Smooth muscle cell (in vitro differentiated cells): Measurements from ENCODE around the gene VAMP5. TPM values are rescaled to one million over a fixed set of nuclear protein-coding genes. Genes with fewer than 3 reads are reported as not detected.

Experiments
- DNase-seq: peaks from one replicate; lab custom pipeline; 2025; ENCODE audit not compliant: unreplicated experiment; lab: John Stamatoyannopoulos, UW
- H2AFZ ChIP-seq: fragments of 200-600 bp; sonication (generic); 2 replicates; pipeline ENCODE4 v1.6.0; 2016; ENCODE audit warnings: antibody characterized with exemption, low read depth, mild to moderate bottlenecking
- H3F3A ChIP-seq: fragments of 200-600 bp; sonication (generic); 2 replicates; pipeline ENCODE4 v1.6.0; 2017; ENCODE audit warnings: antibody characterized with exemption, low read depth
- H3K27ac ChIP-seq: fragments of 200-600 bp; sonication (generic); 2 replicates; pipeline ENCODE4 v1.5.1; 2016; ENCODE audit warnings: low read depth, mild to moderate bottlenecking
- H3K27me3 ChIP-seq: fragments of 200-600 bp; sonication (generic); 2 replicates; pipeline ENCODE4 v1.6.1; 2016; ENCODE audit warnings: low read depth, mild to moderate bottlenecking
- H3K36me3 ChIP-seq: fragments of 200-600 bp; sonication (generic); 2 replicates; pipeline ENCODE4 v1.5.1; 2016; ENCODE audit warnings: low read depth
- H3K4me1 ChIP-seq: fragments of 200-600 bp; sonication (generic); 2 replicates; pipeline ENCODE4 v1.5.1; 2016; ENCODE audit warnings: low read depth
- H3K4me2 ChIP-seq: fragments of 200-600 bp; sonication (generic); 2 replicates; pipeline ENCODE4 v1.6.0; 2016; ENCODE audit warnings: mild to moderate bottlenecking
- H3K4me3 ChIP-seq: fragments of 200-600 bp; sonication (generic); 2 replicates; pipeline ENCODE4 v1.5.1; 2016; ENCODE audit warnings: mild to moderate bottlenecking
- H3K79me2 ChIP-seq: fragments of 200-600 bp; sonication (generic); 2 replicates; pipeline ENCODE4 v1.6.0; 2016; ENCODE audit warnings: low read depth, mild to moderate bottlenecking
- H3K9ac ChIP-seq: fragments of 200-600 bp; sonication (generic); 2 replicates; pipeline ENCODE4 v1.6.0; 2016; ENCODE audit warnings: low read depth
- H3K9me3 ChIP-seq: fragments of 200-600 bp; sonication (generic); replicated peaks from 2 replicates; pipeline ENCODE4 v1.5.1; 2016; ENCODE audit warnings: low read depth
- H4K20me1 ChIP-seq: fragments of 200-600 bp; sonication (generic); 2 replicates; pipeline ENCODE4 v1.6.0; 2016; ENCODE audit warnings: low read depth
- WGBS: methylation state at CpG from one replicate; pipeline ENCODE4 v1.1.7; 2016; ENCODE audit warnings: low lambda C conversion rate; 5-methylcytosine and 5-hydroxymethylcytosine counted together
- polyA plus RNA-seq: library from polyadenylated mRNA; unstranded; fragments of >200 nt; fragmentation: Nextera tagmentation; extraction: Ambion mirVana; gene quantifications from 2 replicates; pipeline ENCODE4 v1.2.1, GENCODE V29; 2016
- total RNA-seq: library from RNA; depleted of rRNA; stranded (reverse); fragments of >200 nt; gene quantifications from 2 replicates; pipeline ENCODE4 v1.2.3, GENCODE V29; 2014
- TF ChIP-seq, protein P1 (sequence below): fragments of 200-600 bp; sonication (generic); IDR thresholded peaks from 2 replicates; pipeline ENCODE4 v1.5.1; 2017; ENCODE audit warnings: borderline replicate concordance, mild to moderate bottlenecking, antibody characterized with exemption; ENCODE audit not compliant: insufficient read depth, poor library complexity, severe bottlenecking

VAMP5 gene
- total and polyA plus RNA-seq, 2 experiments from 2014 or later: 6.6 to 35.9 TPM

GRCh38 chr2:85537600-85538506 is 46.4 kb upstream of the VAMP5 start:
- H2AFZ ChIP-seq: peak overlapping the region; percentile 74
- H3K27me3 ChIP-seq: no peaks in the 10 kb centered on the region
- 6% methylated on average over 35 of the region's 35 CpGs for WGBS
- DNase-seq: peak; percentile 17
- H3K36me3 ChIP-seq: peaks cover 10% of the 10 kb centered on the region
- H3F3A ChIP-seq: peaks cover 40% of the 10 kb centered on the region
- peak overlapping the region; percentile 98 for H3K27ac ChIP-seq
- H3K4me3 ChIP-seq: peak overlapping the region; percentile 92
- peaks cover 38% of the 10 kb centered on the region for H4K20me1 ChIP-seq
- no peaks in the 10 kb centered on the region for H3K9me3 ChIP-seq
- H3K79me2 ChIP-seq: peaks cover 48% of the 10 kb centered on the region
- H3K4me2 ChIP-seq: peak overlapping the region; percentile 99
- TF ChIP-seq, protein P1, sequence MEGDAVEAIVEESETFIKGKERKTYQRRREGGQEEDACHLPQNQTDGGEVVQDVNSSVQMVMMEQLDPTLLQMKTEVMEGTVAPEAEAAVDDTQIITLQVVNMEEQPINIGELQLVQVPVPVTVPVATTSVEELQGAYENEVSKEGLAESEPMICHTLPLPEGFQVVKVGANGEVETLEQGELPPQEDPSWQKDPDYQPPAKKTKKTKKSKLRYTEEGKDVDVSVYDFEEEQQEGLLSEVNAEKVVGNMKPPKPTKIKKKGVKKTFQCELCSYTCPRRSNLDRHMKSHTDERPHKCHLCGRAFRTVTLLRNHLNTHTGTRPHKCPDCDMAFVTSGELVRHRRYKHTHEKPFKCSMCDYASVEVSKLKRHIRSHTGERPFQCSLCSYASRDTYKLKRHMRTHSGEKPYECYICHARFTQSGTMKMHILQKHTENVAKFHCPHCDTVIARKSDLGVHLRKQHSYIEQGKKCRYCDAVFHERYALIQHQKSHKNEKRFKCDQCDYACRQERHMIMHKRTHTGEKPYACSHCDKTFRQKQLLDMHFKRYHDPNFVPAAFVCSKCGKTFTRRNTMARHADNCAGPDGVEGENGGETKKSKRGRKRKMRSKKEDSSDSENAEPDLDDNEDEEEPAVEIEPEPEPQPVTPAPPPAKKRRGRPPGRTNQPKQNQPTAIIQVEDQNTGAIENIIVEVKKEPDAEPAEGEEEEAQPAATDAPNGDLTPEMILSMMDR: no peak
- H3K4me1 ChIP-seq: peaks cover 38% of the 10 kb centered on the region
- H3K9ac ChIP-seq: peak overlapping the region; percentile 96

DNA sequence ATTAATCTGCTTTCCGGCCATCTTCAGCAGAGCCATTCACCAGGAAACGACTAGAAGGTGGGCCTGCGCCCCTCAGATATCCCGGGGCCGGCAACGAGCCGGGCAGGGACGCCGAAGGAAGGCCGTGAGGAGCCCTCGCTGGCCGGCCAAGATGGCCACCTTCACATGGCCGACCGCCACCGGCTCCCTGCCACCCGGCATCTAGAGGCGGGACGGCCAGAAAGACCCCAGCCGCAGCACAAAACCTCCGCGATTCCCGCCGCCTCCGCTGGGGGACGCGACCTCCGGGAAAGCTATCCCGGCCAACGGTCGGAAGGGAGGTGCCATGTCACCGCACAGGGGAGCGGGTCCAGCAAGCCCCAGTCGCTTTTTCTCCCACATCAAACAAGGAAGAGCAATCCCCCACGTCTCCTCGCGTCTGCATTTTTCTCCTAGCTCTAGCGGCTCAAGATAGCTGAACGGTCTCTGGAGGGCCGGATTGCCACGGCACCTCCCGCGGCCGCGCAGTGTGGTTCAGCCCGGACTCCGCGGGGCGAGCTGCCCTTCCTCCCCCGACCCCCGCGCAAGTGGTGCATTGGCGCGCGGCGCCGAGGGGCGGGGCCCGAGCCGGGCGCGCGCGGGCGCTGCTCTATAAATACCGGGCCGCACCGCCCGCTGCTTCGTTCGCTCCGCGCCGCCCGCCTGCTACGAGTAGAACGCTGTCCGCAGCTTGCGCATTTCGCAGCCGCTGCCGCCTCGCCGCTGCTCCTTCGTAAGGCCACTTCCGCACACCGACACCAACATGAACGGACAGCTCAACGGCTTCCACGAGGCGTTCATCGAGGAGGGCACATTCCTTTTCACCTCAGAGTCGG is 45.5 kb upstream of the VAMP5 start, which contains the start of gene MAT2A:
Gene MAT2A (plus strand): TSS at position 662 of the 854 bp plus-strand sequence. CDS start 120 bp downstream, at position 782.
- Histone ChIP-seq H3F3A (peaks cover 48% of the 10 kb centered on the region), H3K27ac (peak within 1 kb of the TSS; percentile 98), H3K9me3 (no peaks in the 10 kb centered on the region), H2AFZ (peak within 1 kb of the TSS; percentile 74), H3K4me2 (peak within 1 kb of the TSS; percentile 99), H3K27me3 (no peaks in the 10 kb centered on the region), H3K79me2 (peaks cover 53% of the 10 kb centered on the region), H3K4me1 (peaks cover 38% of the 10 kb centered on the region), H3K36me3 (peaks cover 16% of the 10 kb centered on the region), H3K4me3 (peak within 1 kb of the TSS; percentile 92), H4K20me1 (peaks cover 47% of the 10 kb centered on the region), H3K9ac (peak within 1 kb of the TSS; percentile 96)
- 2% methylated on average over 91 of the region's 92 CpGs for WGBS
- peak; percentile 98 for DNase-seq
- TF ChIP-seq, protein P1: peak; percentile 48

- H4K20me1 ChIP-seq: peaks cover 55% of the 10 kb centered on the region
- H3K79me2 ChIP-seq: peaks cover 53% of the 10 kb centered on the region
- peaks cover 19% of the 10 kb centered on the region for H3K36me3 ChIP-seq
- H3K4me3 ChIP-seq: peak overlapping the region; percentile 92
- peak overlapping the region; percentile 96 for H3K9ac ChIP-seq
- TF ChIP-seq, protein P1: no peak
- peak overlapping the region; percentile 98 for H3K27ac ChIP-seq
- peaks cover 52% of the 10 kb centered on the region for H3F3A ChIP-seq
- DNase-seq: peak; percentile 38
- H3K4me1 ChIP-seq: peaks cover 38% of the 10 kb centered on the region
- H2AFZ ChIP-seq: no peak overlapping the region
- no peaks in the 10 kb centered on the region for H3K9me3 ChIP-seq
- no peaks in the 10 kb centered on the region for H3K27me3 ChIP-seq
- 3% methylated on average over 36 of the region's 67 CpGs for WGBS
- H3K4me2 ChIP-seq: peak overlapping the region; percentile 99
Measured at GRCh38 chr2:85539361-85540132, 44.7 kb upstream of the VAMP5 start.
